SK-N-MC (cell line): ENCODE results near the gene PCDHGB1.

Source experiments
- EZH2 ChIP-seq: fragments of 200-600 bp; sonication (generic); IDR thresholded peaks from one replicate; pipeline ENCODE4 v1.6.1; 2017; ENCODE audit warnings: antibody characterized with exemption
- POLR2AphosphoS5 ChIP-seq: IDR thresholded peaks from 2 replicates; pipeline ENCODE4 v1.6.1; 2012; ENCODE audit warnings: mild to moderate bottlenecking, low read depth, low read length, borderline replicate concordance

DNA sequence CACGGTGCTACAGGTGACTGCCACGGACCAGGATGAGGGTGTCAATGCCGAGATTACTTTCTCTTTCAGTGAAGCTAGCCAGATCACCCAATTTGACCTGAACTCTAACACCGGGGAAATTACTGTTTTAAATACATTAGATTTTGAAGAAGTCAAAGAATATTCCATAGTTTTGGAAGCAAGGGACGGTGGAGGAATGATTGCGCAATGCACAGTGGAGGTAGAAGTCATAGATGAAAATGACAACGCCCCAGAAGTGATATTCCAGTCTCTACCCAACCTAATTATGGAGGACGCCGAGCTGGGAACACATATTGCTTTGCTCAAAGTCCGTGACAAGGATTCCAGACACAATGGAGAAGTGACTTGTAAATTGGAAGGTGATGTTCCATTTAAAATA is 38.8 kb downstream of the PCDHGB1 start:
- TF ChIP-seq POLR2AphosphoS5 (no peak), EZH2 (no peak)
